Smooth muscle cell (in vitro differentiated cells): ENCODE measurements around the gene NXPH4. TPM values are rescaled to one million over a fixed set of nuclear protein-coding genes. Genes with fewer than 3 reads are reported as not detected.

Experiments used
- DNase-seq: peaks from one replicate; lab custom pipeline; 2025; ENCODE audit not compliant: unreplicated experiment; lab: John Stamatoyannopoulos, UW
- H2AFZ ChIP-seq: fragments of 200-600 bp; sonication (generic); 2 replicates; pipeline ENCODE4 v1.6.0; 2016; ENCODE audit warnings: antibody characterized with exemption, low read depth, mild to moderate bottlenecking
- H3F3A ChIP-seq: fragments of 200-600 bp; sonication (generic); 2 replicates; pipeline ENCODE4 v1.6.0; 2017; ENCODE audit warnings: antibody characterized with exemption, low read depth
- H3K27ac ChIP-seq: fragments of 200-600 bp; sonication (generic); 2 replicates; pipeline ENCODE4 v1.5.1; 2016; ENCODE audit warnings: low read depth, mild to moderate bottlenecking
- H3K27me3 ChIP-seq: fragments of 200-600 bp; sonication (generic); 2 replicates; pipeline ENCODE4 v1.6.1; 2016; ENCODE audit warnings: low read depth, mild to moderate bottlenecking
- H3K36me3 ChIP-seq: fragments of 200-600 bp; sonication (generic); 2 replicates; pipeline ENCODE4 v1.5.1; 2016; ENCODE audit warnings: low read depth
- H3K4me1 ChIP-seq: fragments of 200-600 bp; sonication (generic); 2 replicates; pipeline ENCODE4 v1.5.1; 2016; ENCODE audit warnings: low read depth
- H3K4me2 ChIP-seq: fragments of 200-600 bp; sonication (generic); 2 replicates; pipeline ENCODE4 v1.6.0; 2016; ENCODE audit warnings: mild to moderate bottlenecking
- H3K4me3 ChIP-seq: fragments of 200-600 bp; sonication (generic); 2 replicates; pipeline ENCODE4 v1.5.1; 2016; ENCODE audit warnings: mild to moderate bottlenecking
- H3K79me2 ChIP-seq: fragments of 200-600 bp; sonication (generic); 2 replicates; pipeline ENCODE4 v1.6.0; 2016; ENCODE audit warnings: low read depth, mild to moderate bottlenecking
- H3K9ac ChIP-seq: fragments of 200-600 bp; sonication (generic); 2 replicates; pipeline ENCODE4 v1.6.0; 2016; ENCODE audit warnings: low read depth
- H3K9me3 ChIP-seq: fragments of 200-600 bp; sonication (generic); replicated peaks from 2 replicates; pipeline ENCODE4 v1.5.1; 2016; ENCODE audit warnings: low read depth
- H4K20me1 ChIP-seq: fragments of 200-600 bp; sonication (generic); 2 replicates; pipeline ENCODE4 v1.6.0; 2016; ENCODE audit warnings: low read depth
- WGBS: methylation state at CpG from one replicate; pipeline ENCODE4 v1.1.7; 2016; ENCODE audit warnings: low lambda C conversion rate; 5-methylcytosine and 5-hydroxymethylcytosine counted together
- polyA plus RNA-seq: library from polyadenylated mRNA; unstranded; fragments of >200 nt; fragmentation: Nextera tagmentation; extraction: Ambion mirVana; gene quantifications from 2 replicates; pipeline ENCODE4 v1.2.1, GENCODE V29; 2016
- total RNA-seq: library from RNA; depleted of rRNA; stranded (reverse); fragments of >200 nt; gene quantifications from 2 replicates; pipeline ENCODE4 v1.2.3, GENCODE V29; 2014
- TF ChIP-seq, protein P1 (sequence below): fragments of 200-600 bp; sonication (generic); IDR thresholded peaks from 2 replicates; pipeline ENCODE4 v1.5.1; 2017; ENCODE audit warnings: borderline replicate concordance, mild to moderate bottlenecking, antibody characterized with exemption; ENCODE audit not compliant: insufficient read depth, poor library complexity, severe bottlenecking

NXPH4 gene
- total and polyA plus RNA-seq, 2 experiments from 2014 or later = 3.9 to 10.7 TPM

DNA sequence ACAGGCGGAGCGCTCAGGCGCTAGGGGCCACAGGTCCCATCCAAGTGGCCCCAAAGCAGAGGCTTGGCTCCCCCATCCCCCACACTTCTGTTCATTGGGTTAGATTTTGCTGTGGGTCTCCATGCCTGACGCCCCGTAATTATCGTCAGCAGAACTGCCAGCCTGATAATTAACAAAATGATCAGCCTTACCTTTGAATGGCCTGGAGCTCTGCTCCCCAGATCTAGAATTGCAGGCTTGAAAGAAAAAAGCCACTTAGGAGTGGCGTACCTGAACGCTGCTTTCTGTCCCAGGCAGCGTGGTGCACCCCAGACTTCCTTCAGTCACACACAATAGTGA is 40.5 kb upstream of the NXPH4 start:
- H3K79me2 ChIP-seq = no peaks in the 10 kb centered on the region

DNA sequence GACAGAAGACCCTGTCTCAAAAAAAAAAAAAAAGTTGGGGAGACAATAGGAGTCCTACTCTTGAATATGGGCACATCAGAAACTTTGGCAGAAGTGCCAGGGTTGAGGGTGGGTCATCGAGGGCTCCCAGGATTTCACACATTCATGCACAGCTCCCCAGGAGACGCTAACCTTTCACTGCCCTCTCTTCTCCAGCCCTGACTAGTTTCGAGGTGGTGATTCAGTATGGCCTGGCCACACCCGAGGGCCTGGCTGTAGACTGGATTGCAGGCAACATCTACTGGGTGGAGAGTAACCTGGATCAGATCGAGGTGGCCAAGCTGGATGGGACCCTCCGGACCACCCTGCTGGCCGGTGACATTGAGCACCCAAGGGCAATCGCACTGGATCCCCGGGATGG is 39.7 kb upstream of the NXPH4 start:
- no peak overlapping the region for H3K27ac ChIP-seq
- no peaks in the 10 kb centered on the region for H3K4me1 ChIP-seq
- H3F3A ChIP-seq = no peaks in the 10 kb centered on the region
- 93% methylated on average over 9 of the region's 9 CpGs for WGBS
- DNase-seq = no peak
- H3K9me3 ChIP-seq = no peaks in the 10 kb centered on the region
- H4K20me1 ChIP-seq = peaks cover 77% of the 10 kb centered on the region
- TF ChIP-seq, protein P1, sequence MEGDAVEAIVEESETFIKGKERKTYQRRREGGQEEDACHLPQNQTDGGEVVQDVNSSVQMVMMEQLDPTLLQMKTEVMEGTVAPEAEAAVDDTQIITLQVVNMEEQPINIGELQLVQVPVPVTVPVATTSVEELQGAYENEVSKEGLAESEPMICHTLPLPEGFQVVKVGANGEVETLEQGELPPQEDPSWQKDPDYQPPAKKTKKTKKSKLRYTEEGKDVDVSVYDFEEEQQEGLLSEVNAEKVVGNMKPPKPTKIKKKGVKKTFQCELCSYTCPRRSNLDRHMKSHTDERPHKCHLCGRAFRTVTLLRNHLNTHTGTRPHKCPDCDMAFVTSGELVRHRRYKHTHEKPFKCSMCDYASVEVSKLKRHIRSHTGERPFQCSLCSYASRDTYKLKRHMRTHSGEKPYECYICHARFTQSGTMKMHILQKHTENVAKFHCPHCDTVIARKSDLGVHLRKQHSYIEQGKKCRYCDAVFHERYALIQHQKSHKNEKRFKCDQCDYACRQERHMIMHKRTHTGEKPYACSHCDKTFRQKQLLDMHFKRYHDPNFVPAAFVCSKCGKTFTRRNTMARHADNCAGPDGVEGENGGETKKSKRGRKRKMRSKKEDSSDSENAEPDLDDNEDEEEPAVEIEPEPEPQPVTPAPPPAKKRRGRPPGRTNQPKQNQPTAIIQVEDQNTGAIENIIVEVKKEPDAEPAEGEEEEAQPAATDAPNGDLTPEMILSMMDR = no peak
- H3K4me3 ChIP-seq = no peak overlapping the region
- no peak overlapping the region for H3K9ac ChIP-seq
- H3K36me3 ChIP-seq = no peaks in the 10 kb centered on the region
- H3K27me3 ChIP-seq = no peaks in the 10 kb centered on the region
- H3K79me2 ChIP-seq = no peaks in the 10 kb centered on the region
- H3K4me2 ChIP-seq = no peak overlapping the region
- no peak overlapping the region for H2AFZ ChIP-seq

More for the DNA sequence above, 40.5 kb upstream of the NXPH4 start:
- Histone ChIP-seq H3K4me1 (no peaks in the 10 kb centered on the region), H3K36me3 (no peaks in the 10 kb centered on the region), H3F3A (no peaks in the 10 kb centered on the region), H3K4me2 (no peak overlapping the region), H3K9me3 (no peaks in the 10 kb centered on the region), H3K4me3 (no peak overlapping the region), H4K20me1 (peaks cover 78% of the 10 kb centered on the region), H3K9ac (no peak overlapping the region), H2AFZ (no peak overlapping the region), H3K27me3 (no peaks in the 10 kb centered on the region), H3K27ac (no peak overlapping the region)
- DNase-seq = no peak
- WGBS = 87% methylated on average over 9 of the region's 9 CpGs
- TF ChIP-seq, protein P1 = no peak

DNA sequence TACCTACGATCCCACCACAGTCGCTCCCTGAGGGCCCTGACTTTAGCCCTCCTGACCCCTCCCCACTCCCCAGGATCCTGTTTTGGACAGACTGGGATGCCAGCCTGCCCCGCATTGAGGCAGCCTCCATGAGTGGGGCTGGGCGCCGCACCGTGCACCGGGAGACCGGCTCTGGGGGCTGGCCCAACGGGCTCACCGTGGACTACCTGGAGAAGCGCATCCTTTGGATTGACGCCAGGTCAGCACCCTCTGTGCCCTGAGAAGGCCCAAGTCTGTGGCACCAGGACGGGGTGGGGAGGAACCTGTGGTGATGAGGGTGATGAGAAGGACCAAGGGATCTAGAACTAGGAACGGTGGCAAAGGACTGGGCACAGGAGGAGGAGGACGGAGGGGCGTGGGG is 39.2 kb upstream of the NXPH4 start:
- H3K9me3 ChIP-seq = no peaks in the 10 kb centered on the region
- no peak overlapping the region for H3K4me3 ChIP-seq
- TF ChIP-seq, protein P1 = no peak
- H3K36me3 ChIP-seq = no peaks in the 10 kb centered on the region
- H3K27me3 ChIP-seq = no peaks in the 10 kb centered on the region
- DNase-seq = no peak
- no peaks in the 10 kb centered on the region for H3F3A ChIP-seq
- H3K4me1 ChIP-seq = no peaks in the 10 kb centered on the region
- no peak overlapping the region for H3K4me2 ChIP-seq
- no peak overlapping the region for H3K9ac ChIP-seq
- H2AFZ ChIP-seq = no peak overlapping the region
- H4K20me1 ChIP-seq = peaks cover 78% of the 10 kb centered on the region
- no peak overlapping the region for H3K27ac ChIP-seq
- WGBS = 98% methylated on average over 13 of the region's 16 CpGs
- no peaks in the 10 kb centered on the region for H3K79me2 ChIP-seq

DNA sequence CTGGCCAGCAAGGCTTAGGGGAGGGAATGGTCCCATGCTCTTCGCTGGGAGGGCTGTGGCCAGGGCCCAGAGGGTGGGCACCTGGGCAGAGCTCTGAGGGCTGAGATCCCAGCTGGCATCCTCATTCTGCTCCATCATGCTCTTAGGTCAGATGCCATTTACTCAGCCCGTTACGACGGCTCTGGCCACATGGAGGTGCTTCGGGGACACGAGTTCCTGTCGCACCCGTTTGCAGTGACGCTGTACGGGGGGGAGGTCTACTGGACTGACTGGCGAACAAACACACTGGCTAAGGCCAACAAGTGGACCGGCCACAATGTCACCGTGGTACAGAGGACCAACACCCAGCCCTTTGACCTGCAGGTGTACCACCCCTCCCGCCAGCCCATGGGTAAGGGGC is 38.4 kb upstream of the NXPH4 start:
- no peaks in the 10 kb centered on the region for H3K9me3 ChIP-seq
- DNase-seq = no peak
- H3K27ac ChIP-seq = no peak overlapping the region
- H3K4me1 ChIP-seq = no peaks in the 10 kb centered on the region
- 96% methylated on average over 14 of the region's 14 CpGs for WGBS
- H4K20me1 ChIP-seq = peaks cover 78% of the 10 kb centered on the region
- H3K4me2 ChIP-seq = no peak overlapping the region
- no peaks in the 10 kb centered on the region for H3F3A ChIP-seq
- TF ChIP-seq, protein P1 = no peak
- H3K36me3 ChIP-seq = no peaks in the 10 kb centered on the region
- H3K27me3 ChIP-seq = no peaks in the 10 kb centered on the region
- H3K9ac ChIP-seq = no peak overlapping the region
- H3K79me2 ChIP-seq = no peaks in the 10 kb centered on the region
- no peak overlapping the region for H2AFZ ChIP-seq
- H3K4me3 ChIP-seq = no peak overlapping the region
